Suppressor macrophage treated with lipopolysaccharide for 1 hour (primary cell): ENCODE data around the gene DGKI.

ENCODE experiments used
- DNase-seq, 3 donors: peaks; one replicate each; pipeline ENCODE4 v3.0.0-alpha.2; 2020 to 2022

Gene DGKI

DNA sequence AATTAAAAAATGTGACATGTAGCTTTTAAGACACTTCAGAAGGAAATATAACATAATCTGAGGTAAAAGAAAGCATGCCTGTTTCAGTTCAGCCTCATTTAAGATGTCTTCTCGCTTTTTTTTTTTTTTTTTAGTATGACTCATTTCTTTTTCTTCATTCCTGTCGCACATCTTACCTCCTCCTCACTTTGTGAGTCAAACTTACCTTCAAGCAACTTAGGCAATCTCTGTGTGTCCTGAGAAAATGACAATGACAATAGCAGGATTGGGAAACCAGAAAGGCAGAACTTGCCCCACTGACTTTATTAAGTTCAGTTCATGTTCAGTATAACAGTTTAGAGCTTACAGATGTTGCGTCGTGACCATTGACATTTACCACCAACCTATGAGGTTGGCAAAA lies 511.0 kb downstream of the DGKI start:
- no peak for DNase-seq

DNA sequence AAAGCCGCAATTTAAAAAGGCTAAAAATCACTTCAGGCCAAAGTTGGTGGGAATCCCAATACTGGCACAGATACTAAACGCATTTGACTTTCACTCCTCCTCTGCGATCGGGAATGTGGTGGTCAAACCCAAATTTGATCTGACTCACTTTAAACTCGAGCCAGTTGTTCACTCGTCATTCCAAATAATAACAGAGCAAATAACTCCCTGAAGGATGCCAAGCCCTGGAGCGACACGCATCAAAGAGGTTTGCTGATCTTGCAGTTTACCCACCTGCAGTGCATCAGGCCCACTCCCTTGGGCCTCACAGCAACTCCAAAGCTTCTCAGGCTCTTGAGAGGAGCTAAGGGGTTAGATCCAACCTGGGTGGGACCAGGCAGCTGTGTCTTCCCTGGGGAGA lies 515.4 kb downstream of the DGKI start:
- DNase-seq: no peak
